Naive thymus-derived CD8-positive, alpha-beta T cell (primary cell): ENCODE results near the gene MTFMT. TPM values are rescaled to one million over a fixed set of nuclear protein-coding genes. Genes with fewer than 3 reads are reported as not detected.
"Not testable (repeated sequence)": the region's sequence is repeated elsewhere in the genome, so short reads cannot be mapped to it uniquely, and the experiment has no call there.

Experiments used
- ATAC-seq, 2 donors: fragments of 150-1000 bp; cut with Tn5 transposase in 1 of 2; sonication (Bioruptor Pico), chemical (Tn5 transposase) in 1 of 2; 1 replicate in 1 of 2; 2 replicates in 1 of 2; pipeline ENCODE4 v1.10.0; 2021; ENCODE audit warnings: mild to moderate bottlenecking in 2 of 2, moderate library complexity in 2 of 2
- POLR2A ChIA-PET: fragments of 350-600 bp; sonication (Branson Sonifier 250); formaldehyde crosslinking; loops from one replicate; lab custom pipeline; 2021; ENCODE audit warnings: antibody characterized with exemption; lab: Charles Lee
- DNase-seq, 10 donors: peaks; one replicate each; pipeline versions ENCODE4 v3.0.0 to v3.0.0-alpha.2; 2020 to 2022
- H3K27ac Mint-ChIP-seq, 10 donors: one replicate each; pipeline ENCODE4 v1.8.0; 2020 to 2022; ENCODE audit warnings: mild to moderate bottlenecking in 10 of 10, mixed read lengths in 10 of 10, moderate library complexity in 4 of 10, inconsistent platforms in 1 of 10
- H3K27me3 Mint-ChIP-seq, 5 donors: one replicate each; pipeline ENCODE4 v1.8.0; 2021 to 2022; ENCODE audit warnings: mixed read lengths in 5 of 5
- H3K36me3 Mint-ChIP-seq, 3 donors: one replicate each; pipeline ENCODE4 v1.8.0; 2020 to 2022; ENCODE audit warnings: mixed read lengths in 3 of 3, mild to moderate bottlenecking in 2 of 3, inconsistent platforms in 1 of 3
- H3K4me1 Mint-ChIP-seq, 4 donors: one replicate each; pipeline ENCODE4 v1.8.0; 2021 to 2022; ENCODE audit warnings: mixed read lengths in 4 of 4
- H3K4me3 Mint-ChIP-seq, 10 donors: one replicate each; pipeline ENCODE4 v1.8.0; 2020 to 2022; ENCODE audit warnings: mild to moderate bottlenecking in 10 of 10, mixed read lengths in 10 of 10, moderate library complexity in 6 of 10, inconsistent platforms in 1 of 10
- H3K9me3 Mint-ChIP-seq, 9 donors: one replicate each; pipeline ENCODE4 v1.8.0; 2020 to 2022; ENCODE audit warnings: mixed read lengths in 9 of 9, mild to moderate bottlenecking in 3 of 9, inconsistent platforms in 1 of 9, moderate library complexity in 1 of 9
- polyA plus RNA-seq, 3 donors: library from polyadenylated mRNA; unstranded; fragments of 300-500 nt; fragmentation: Illumina TruSeq; gene quantifications; one replicate each; pipeline ENCODE4 v1.2.3, GENCODE V29; 2021
- total RNA-seq, 8 experiments: library from RNA in 2 of 8; stranded (reverse) in 2 of 8; gene quantifications; one replicate each; pipeline ENCODE4 v1.2.3 and lab custom pipeline; 2021 to 2026

The MTFMT gene
- total and polyA plus RNA-seq, 5 experiments from 2014 or later, result 19.4 to 30.2 (median 21.2) TPM

GRCh38 chr15:65029736-65030208 is 333 bp upstream of the MTFMT start:
- peaks cover 0 to 4% (median 2%) of the 10 kb centered on the region in 5 donors for H3K27me3 Mint-ChIP-seq
- ATAC-seq (no peak), DNase-seq (no peak)
- no peaks in the 10 kb centered on the region for H3K9me3 Mint-ChIP-seq
- peaks cover 2 to 17% (median 7%) of the 10 kb centered on the region in 3 donors for H3K36me3 Mint-ChIP-seq
- POLR2A ChIA-PET, result interaction anchor here (0.6 kb wide), 1 partner anchor 1291 kb away, joined by 3 read pairs; no protein-coding TSS in a partner anchor
- H3K4me1 Mint-ChIP-seq, result peaks cover 10 to 34% (median 31%) of the 10 kb centered on the region in 4 donors
- peak overlapping the region; percentile 43 to 99 (median 77) for H3K4me3 Mint-ChIP-seq
- peak overlapping the region in 5 of 10 donors; percentile 51 to 77 (median 71) for H3K27ac Mint-ChIP-seq

- no peak for ATAC-seq
- POLR2A ChIA-PET, result interaction anchor here (0.6 to 1.4 kb wide), 2 partner anchors 10 to 1321 kb away, joined by 3 to 5 read pairs; no protein-coding TSS in a partner anchor
- Mint-ChIP-seq H3K27me3 (peaks cover 0 to 4% (median 2%) of the 10 kb centered on the region in 5 donors), H3K27ac (peak overlapping the region; percentile 58 to 88 (median 81)), H3K4me1 (peaks cover 12 to 30% (median 26%) of the 10 kb centered on the region in 4 donors), H3K36me3 (peaks cover 6 to 29% (median 16%) of the 10 kb centered on the region in 3 donors), H3K4me3 (peak overlapping the region; percentile 84 to 99 (median 93)), H3K9me3 (no peaks in the 10 kb centered on the region)
- peak in 3 of 10 donors; percentile 9 to 24 (median 15) for DNase-seq
These were observed 1.1 kb downstream of the MTFMT start for GRCh38 chr15:65028338-65028737.

- peaks cover 6 to 34% (median 17%) of the 10 kb centered on the region in 3 donors for H3K36me3 Mint-ChIP-seq
- POLR2A ChIA-PET, result no interaction called here
- H3K4me1 Mint-ChIP-seq, result peaks cover 12 to 26% (median 22%) of the 10 kb centered on the region in 4 donors
- peak overlapping the region; percentile 84 to 99 (median 93) for H3K4me3 Mint-ChIP-seq
- peaks cover 0 to 4% (median 2%) of the 10 kb centered on the region in 5 donors for H3K27me3 Mint-ChIP-seq
- H3K27ac Mint-ChIP-seq, result peak overlapping the region in 4 of 10 donors; percentile 7 to 84 (median 42)
- no peaks in the 10 kb centered on the region for H3K9me3 Mint-ChIP-seq
- no peak for ATAC-seq
- no peak for DNase-seq
These were observed 1.8 kb downstream of the MTFMT start for GRCh38 chr15:65027593-65027992.

- H3K9me3 Mint-ChIP-seq, result no peaks in the 10 kb centered on the region
- DNase-seq (no peak), ATAC-seq (no peak)
- H3K4me1 Mint-ChIP-seq, result peaks cover 12 to 26% (median 22%) of the 10 kb centered on the region in 4 donors
- peak overlapping the region in 2 of 10 donors; percentile 3 to 38 for H3K4me3 Mint-ChIP-seq
- H3K27me3 Mint-ChIP-seq, result peaks cover 0 to 2% (median 0%) of the 10 kb centered on the region in 5 donors
- POLR2A ChIA-PET, result no interaction called here
- peak overlapping the region in 3 of 10 donors; percentile 5 to 53 (median 31) for H3K27ac Mint-ChIP-seq
- peaks cover 6 to 40% (median 17%) of the 10 kb centered on the region in 3 donors for H3K36me3 Mint-ChIP-seq
These were observed 2.7 kb downstream of the MTFMT start for GRCh38 chr15:65026756-65027155.

GRCh38 chr15:65021488-65021887 is 8.0 kb downstream of the MTFMT start:
- Mint-ChIP-seq H3K4me1 (peaks cover 2 to 10% (median 6%) of the 10 kb centered on the region in 4 donors), H3K27ac (no peak overlapping the region), H3K4me3 (no peak overlapping the region), H3K9me3 (no peaks in the 10 kb centered on the region), H3K36me3 (peaks cover 10 to 84% (median 42%) of the 10 kb centered on the region in 3 donors), H3K27me3 (no peaks in the 10 kb centered on the region)
- ATAC-seq, result no peak
- POLR2A ChIA-PET, result no interaction called here
- DNase-seq, result no peak

- no peak for DNase-seq
- H3K4me3 Mint-ChIP-seq, result no peak overlapping the region
- ATAC-seq, result no peak
- H3K36me3 Mint-ChIP-seq, result peaks cover 10 to 82% (median 44%) of the 10 kb centered on the region in 3 donors
- POLR2A ChIA-PET, result no interaction called here
- no peak overlapping the region for H3K27ac Mint-ChIP-seq
- peaks cover 0 to 6% (median 4%) of the 10 kb centered on the region in 4 donors for H3K4me1 Mint-ChIP-seq
- H3K9me3 Mint-ChIP-seq, result no peaks in the 10 kb centered on the region
- H3K27me3 Mint-ChIP-seq, result no peaks in the 10 kb centered on the region
These were observed 9.0 kb downstream of the MTFMT start for GRCh38 chr15:65020419-65020818.

GRCh38 chr15:65011198-65011597 is 18.2 kb downstream of the MTFMT start:
- ATAC-seq, H3K4me1 Mint-ChIP-seq, H3K27ac Mint-ChIP-seq, H3K27me3 Mint-ChIP-seq, H3K4me3 Mint-ChIP-seq, DNase-seq: not testable (repeated sequence)
- Mint-ChIP-seq H3K9me3 (peaks cover 0 to 13% (median 4%) of the 10 kb centered on the region in 9 donors), H3K36me3 (peaks cover 9 to 59% (median 40%) of the 10 kb centered on the region in 3 donors)
- POLR2A ChIA-PET, result interaction anchor here (0.6 to 0.9 kb wide), 2 partner anchors 20 to 57 kb away, joined by 5 to 6 read pairs; no protein-coding TSS in a partner anchor

- Mint-ChIP-seq H3K4me1 (peaks cover 0 to 6% (median 2%) of the 10 kb centered on the region in 4 donors), H3K27ac (peak overlapping the region in 5 of 10 donors; percentile 4 to 78 (median 14)), H3K27me3 (no peaks in the 10 kb centered on the region), H3K36me3 (peaks cover 9 to 60% (median 26%) of the 10 kb centered on the region in 3 donors), H3K4me3 (no peak overlapping the region), H3K9me3 (peaks cover 0 to 13% (median 4%) of the 10 kb centered on the region in 9 donors)
- no peak for DNase-seq
- ATAC-seq, result no peak
- POLR2A ChIA-PET, result no interaction called here
These were observed 20.5 kb downstream of the MTFMT start for GRCh38 chr15:65008983-65009382.

GRCh38 chr15:65006876-65007275 is 22.6 kb downstream of the MTFMT start:
- peaks cover 0 to 6% (median 2%) of the 10 kb centered on the region in 4 donors for H3K4me1 Mint-ChIP-seq
- H3K27me3 Mint-ChIP-seq, result no peaks in the 10 kb centered on the region
- no peak overlapping the region for H3K27ac Mint-ChIP-seq
- H3K9me3 Mint-ChIP-seq, result no peaks in the 10 kb centered on the region
- peaks cover 0 to 57% (median 14%) of the 10 kb centered on the region in 3 donors for H3K36me3 Mint-ChIP-seq
- H3K4me3 Mint-ChIP-seq, result no peak overlapping the region
- POLR2A ChIA-PET, result interaction anchor here (0.7 kb wide), 1 partner anchor 65 kb away, joined by 4 read pairs; no protein-coding TSS in a partner anchor
- no peak for DNase-seq
- no peak for ATAC-seq

- ATAC-seq (no peak), DNase-seq (no peak)
- POLR2A ChIA-PET, result interaction anchor here (0.6 kb wide), 2 partner anchors 42 to 609 kb away, joined by 4 to 5 read pairs; no protein-coding TSS in a partner anchor
- Mint-ChIP-seq H3K4me3 (no peak overlapping the region), H3K36me3 (peaks cover 0 to 53% (median 8%) of the 10 kb centered on the region in 3 donors), H3K27me3 (no peaks in the 10 kb centered on the region), H3K27ac (peak overlapping the region in 1 of 10 donors; percentile 21), H3K4me1 (peaks cover 0 to 6% (median 2%) of the 10 kb centered on the region in 4 donors), H3K9me3 (no peaks in the 10 kb centered on the region)
These were observed 24.4 kb downstream of the MTFMT start for GRCh38 chr15:65004993-65005392.

- H3K27ac Mint-ChIP-seq, result no peak overlapping the region
- no peak overlapping the region for H3K4me3 Mint-ChIP-seq
- H3K9me3 Mint-ChIP-seq, result no peaks in the 10 kb centered on the region
- peaks cover 0 to 11% (median 1%) of the 10 kb centered on the region in 3 donors for H3K36me3 Mint-ChIP-seq
- DNase-seq, result no peak
- POLR2A ChIA-PET, result interaction anchor here (0.6 kb wide), 1 partner anchor 450 kb away, joined by 4 read pairs; no protein-coding TSS in a partner anchor
- H3K27me3 Mint-ChIP-seq, result no peaks in the 10 kb centered on the region
- H3K4me1 Mint-ChIP-seq, result peaks cover 0 to 2% (median 0%) of the 10 kb centered on the region in 4 donors
- ATAC-seq, result no peak
These were observed 31.6 kb downstream of the MTFMT start for GRCh38 chr15:64997745-64998375.

- Mint-ChIP-seq H3K4me1 (peaks cover 0 to 2% (median 0%) of the 10 kb centered on the region in 4 donors), H3K9me3 (no peaks in the 10 kb centered on the region), H3K27me3 (no peaks in the 10 kb centered on the region), H3K36me3 (peaks cover 0 to 5% (median 0%) of the 10 kb centered on the region in 3 donors), H3K27ac (no peak overlapping the region), H3K4me3 (no peak overlapping the region)
- no peak for DNase-seq
- POLR2A ChIA-PET, result interaction anchor here (0.6 kb wide), 1 partner anchor 451 kb away, joined by 4 read pairs; no protein-coding TSS in a partner anchor
- ATAC-seq, result no peak
These were observed 32.4 kb downstream of the MTFMT start for GRCh38 chr15:64997066-64997465.
